Psoas muscle (tissue), 8 donors: ENCODE data around the gene CER1. TPM values are rescaled to one million over a fixed set of nuclear protein-coding genes. Genes with fewer than 3 reads are reported as not detected.

Source experiments
- ATAC-seq, 4 donors: fragments of 200-7000 bp; cut with Tn5 transposase; one replicate each; pipeline ENCODE4 v1.9.1; 2020; ENCODE audit warnings: moderate library complexity in 3 of 4, mild to moderate bottlenecking in 2 of 4
- DNase-seq, 2 donors: peaks; one replicate each; pipeline ENCODE4 v3.0.0-alpha.2; 2020
- H3K27ac ChIP-seq: fragments of 200-600 bp; one replicate; pipeline ENCODE4 v1.8.0; 2022
- H3K27me3 ChIP-seq, 3 donors: fragments of 200-600 bp in 1 of 3; one replicate each; pipeline versions ENCODE4 v1.6.1 to v1.8.0; 2013 to 2022; ENCODE audit warnings: low read length in 2 of 3, mild to moderate bottlenecking in 2 of 3, moderate library complexity in 1 of 3; ENCODE audit not compliant: insufficient read depth in 3 of 3
- H3K36me3 ChIP-seq, 2 donors: fragments of 200-600 bp in 1 of 2; one replicate each; pipeline versions ENCODE4 v1.6.1 to v1.8.0; 2013 to 2022; ENCODE audit warnings: low read depth in 1 of 2, mild to moderate bottlenecking in 1 of 2, moderate library complexity in 1 of 2; ENCODE audit not compliant: insufficient read depth in 1 of 2
- H3K4me1 ChIP-seq: fragments of 200-600 bp; one replicate; pipeline ENCODE4 v1.8.0; 2022
- H3K4me3 ChIP-seq: fragments of 200-600 bp; one replicate; pipeline ENCODE4 v1.8.0; 2022; ENCODE audit warnings: mild to moderate bottlenecking
- H3K9me3 ChIP-seq: fragments of 200-600 bp; one replicate; pipeline ENCODE4 v1.8.0; 2022
- WGBS, 3 donors: extraction: QIAGEN DNeasy Blood & Tissue Kit; methylation state at CpG; one replicate each; pipeline versions ENCODE4 v1.1.6 to v1.1.7; 2013; 5-methylcytosine and 5-hydroxymethylcytosine counted together
- intact Hi-C, 2 donors: fragments of 100-400 bp; cut with DNase I; formaldehyde crosslinking; loops; one replicate each; pipeline versions ENCODE4 v1.11.0 to v1.14.2; 2022
- long read RNA-seq, 2 donors: library from polyadenylated mRNA; unstranded; transcript quantifications; one replicate each; pipeline ENCODE4 v2.0.0, GENCODE V29; 2021
- polyA plus RNA-seq, 3 donors: library from polyadenylated mRNA; stranded (reverse); fragments of 200-250 nt; gene quantifications; one replicate each; pipeline ENCODE4 v1.2.3, GENCODE V29; 2013
- total RNA-seq, 4 donors: library from RNA; stranded (reverse); fragmentation: NEBNext Ultra II Directional in 2 of 4; extraction: Animal tissue kit (Norgen Biotek cat#: 25700) in 2 of 4; gene quantifications; one replicate each; pipeline versions ENCODE4 v1.2.1 to v1.2.4, GENCODE V29; 2021 to 2023
- TF ChIP-seq, protein P1 (sequence below): fragments of 200-600 bp; IDR thresholded peaks from one replicate; pipeline ENCODE4 v1.8.0; 2022; ENCODE audit warnings: antibody characterized with exemption
- donor health status: healthy with polysubstance abuse.
- donor health status: DM: no; HTN: no; CAD: no; lungs with moderate emphysema.
- donor health status: Bipolar disorder and iron deficiency.
- donor health status: healthy.
- donor health status: DM: yes; HTN: yes; CAD: no.
- donor health status: DM: no; HTN: no; CAD: no.
- donor health status: DM: no; HTN: no; CAD: no.
- donor health status: DM: yes; HTN: yes; CAD: no.

CER1 gene, protein sequence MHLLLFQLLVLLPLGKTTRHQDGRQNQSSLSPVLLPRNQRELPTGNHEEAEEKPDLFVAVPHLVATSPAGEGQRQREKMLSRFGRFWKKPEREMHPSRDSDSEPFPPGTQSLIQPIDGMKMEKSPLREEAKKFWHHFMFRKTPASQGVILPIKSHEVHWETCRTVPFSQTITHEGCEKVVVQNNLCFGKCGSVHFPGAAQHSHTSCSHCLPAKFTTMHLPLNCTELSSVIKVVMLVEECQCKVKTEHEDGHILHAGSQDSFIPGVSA
- total RNA-seq (not detected), polyA plus RNA-seq (not detected)
- long read RNA-seq, donor 1 = 0 reads
- long read RNA-seq, donor 2 = 0 reads

DNA sequence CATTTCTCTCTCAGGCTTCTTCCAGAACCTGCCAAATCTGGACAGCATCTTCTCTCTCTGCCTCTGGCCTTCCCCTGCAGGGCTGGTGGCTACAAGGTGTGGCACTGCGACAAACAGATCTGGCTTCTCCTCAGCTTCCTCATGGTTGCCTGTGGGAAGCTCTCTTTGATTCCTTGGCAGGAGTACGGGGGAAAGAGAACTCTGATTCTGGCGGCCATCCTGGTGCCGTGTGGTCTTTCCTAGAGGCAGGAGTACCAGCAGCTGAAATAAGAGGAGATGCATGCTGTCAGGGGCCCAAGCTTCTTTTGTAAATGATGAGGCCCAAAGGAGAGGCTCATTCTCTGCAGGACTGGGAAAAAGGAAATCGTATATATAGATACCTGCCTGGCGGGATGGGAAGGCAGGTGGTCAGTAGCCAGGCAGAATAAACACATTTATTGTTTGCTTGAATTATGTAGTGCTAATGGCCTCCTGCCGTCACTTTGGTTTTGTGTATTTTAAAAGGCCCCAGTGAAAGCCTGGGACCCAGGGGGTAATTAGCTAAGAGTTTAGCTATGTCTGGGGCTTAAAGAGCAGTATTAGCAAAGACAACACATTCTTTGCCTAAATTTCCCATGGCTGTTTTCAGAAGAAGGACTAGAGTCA is at the start of gene CER1:
CER1 (minus strand) TSS at position 343 of the 645 bp plus-strand sequence; CDS start at position 282, 61 bp downstream.
- Histone ChIP-seq H3K27me3 (peaks cover 0 to 3% (median 2%) of the 10 kb centered on the region in 3 donors), H3K36me3 (no peaks in the 10 kb centered on the region), H3K4me3 (no peak within 1 kb of the TSS), H3K9me3 (no peaks in the 10 kb centered on the region), H3K27ac (no peak within 1 kb of the TSS), H3K4me1 (no peaks in the 10 kb centered on the region)
- TF ChIP-seq, protein P1, sequence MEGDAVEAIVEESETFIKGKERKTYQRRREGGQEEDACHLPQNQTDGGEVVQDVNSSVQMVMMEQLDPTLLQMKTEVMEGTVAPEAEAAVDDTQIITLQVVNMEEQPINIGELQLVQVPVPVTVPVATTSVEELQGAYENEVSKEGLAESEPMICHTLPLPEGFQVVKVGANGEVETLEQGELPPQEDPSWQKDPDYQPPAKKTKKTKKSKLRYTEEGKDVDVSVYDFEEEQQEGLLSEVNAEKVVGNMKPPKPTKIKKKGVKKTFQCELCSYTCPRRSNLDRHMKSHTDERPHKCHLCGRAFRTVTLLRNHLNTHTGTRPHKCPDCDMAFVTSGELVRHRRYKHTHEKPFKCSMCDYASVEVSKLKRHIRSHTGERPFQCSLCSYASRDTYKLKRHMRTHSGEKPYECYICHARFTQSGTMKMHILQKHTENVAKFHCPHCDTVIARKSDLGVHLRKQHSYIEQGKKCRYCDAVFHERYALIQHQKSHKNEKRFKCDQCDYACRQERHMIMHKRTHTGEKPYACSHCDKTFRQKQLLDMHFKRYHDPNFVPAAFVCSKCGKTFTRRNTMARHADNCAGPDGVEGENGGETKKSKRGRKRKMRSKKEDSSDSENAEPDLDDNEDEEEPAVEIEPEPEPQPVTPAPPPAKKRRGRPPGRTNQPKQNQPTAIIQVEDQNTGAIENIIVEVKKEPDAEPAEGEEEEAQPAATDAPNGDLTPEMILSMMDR = no peak
- ATAC-seq = no peak
- 48 to 53% (median 49%) methylated on average over 7 of the region's 7 CpGs for WGBS, 3 donors
- DNase-seq = no peak
- intact Hi-C loops = no loop called here

DNA sequence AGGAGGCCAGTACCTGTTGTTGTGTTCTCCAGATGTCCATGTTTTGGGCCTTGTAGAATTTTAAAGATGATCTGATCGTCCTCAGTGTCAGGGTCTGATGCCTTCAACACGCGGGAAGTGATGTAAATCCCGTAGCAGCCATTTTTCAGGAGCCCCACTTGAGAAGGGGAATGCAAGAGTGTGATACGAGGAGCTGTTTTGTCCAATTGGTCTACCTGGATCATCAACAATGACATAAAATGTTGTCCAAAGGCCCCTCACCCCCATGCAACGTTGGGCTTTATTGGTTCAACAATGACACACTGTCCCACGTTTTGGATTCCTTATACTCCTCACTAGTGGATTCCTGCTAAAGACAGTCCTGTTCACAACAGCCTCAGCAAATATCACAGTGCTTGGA is 48.1 kb upstream of the CER1 start:
- Histone ChIP-seq H3K27ac (no peak overlapping the region), H3K27me3 (no peaks in the 10 kb centered on the region), H3K36me3 (no peaks in the 10 kb centered on the region), H3K4me1 (peaks cover 24% of the 10 kb centered on the region), H3K4me3 (no peak overlapping the region), H3K9me3 (no peaks in the 10 kb centered on the region)
- ATAC-seq = no peak
- no peak for DNase-seq
- WGBS, 3 donors = 75 to 79% (median 77%) methylated on average over 7 of the region's 7 CpGs
- intact Hi-C loops = loop anchor here in 1 of 2 donors (10.0 kb wide), 1 partner anchor 306 kb away; no protein-coding TSS in a partner anchor
- TF ChIP-seq, protein P1 = no peak

DNA sequence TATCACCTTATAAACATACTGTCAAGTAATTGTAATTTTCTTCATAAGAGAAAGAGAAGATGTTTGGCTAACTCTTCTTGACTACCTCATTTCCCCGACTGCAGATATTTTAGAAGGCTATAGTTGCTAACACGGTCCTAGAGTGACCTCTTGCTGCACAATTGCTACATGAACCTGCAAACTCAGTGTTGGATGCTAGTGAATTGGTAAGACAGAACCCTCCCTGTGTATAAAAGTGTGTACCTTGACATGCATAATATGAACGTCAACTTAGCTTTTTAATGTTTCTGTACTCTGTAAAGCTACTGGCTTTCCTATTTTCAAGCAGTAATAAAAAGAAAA is 46.7 kb upstream of the CER1 start:
- TF ChIP-seq, protein P1 = peak; percentile 44
- H3K36me3 ChIP-seq = no peaks in the 10 kb centered on the region
- H3K4me3 ChIP-seq = no peak overlapping the region
- H3K27ac ChIP-seq = no peak overlapping the region
- no peaks in the 10 kb centered on the region for H3K9me3 ChIP-seq
- WGBS, 3 donors = 29 to 38% (median 32%) methylated on average over 3 of the region's 3 CpGs
- no peaks in the 10 kb centered on the region for H3K27me3 ChIP-seq
- intact Hi-C loops = loop anchor here (2.0 to 10.0 kb wide), 5 partner anchors 76 to 334 kb away; partner anchors contain the start of gene ZDHHC21 (in 1 of the 2)
- DNase-seq (no peak), ATAC-seq (peak; percentile 59 to 77 (median 59))
- H3K4me1 ChIP-seq = peaks cover 11% of the 10 kb centered on the region

DNA sequence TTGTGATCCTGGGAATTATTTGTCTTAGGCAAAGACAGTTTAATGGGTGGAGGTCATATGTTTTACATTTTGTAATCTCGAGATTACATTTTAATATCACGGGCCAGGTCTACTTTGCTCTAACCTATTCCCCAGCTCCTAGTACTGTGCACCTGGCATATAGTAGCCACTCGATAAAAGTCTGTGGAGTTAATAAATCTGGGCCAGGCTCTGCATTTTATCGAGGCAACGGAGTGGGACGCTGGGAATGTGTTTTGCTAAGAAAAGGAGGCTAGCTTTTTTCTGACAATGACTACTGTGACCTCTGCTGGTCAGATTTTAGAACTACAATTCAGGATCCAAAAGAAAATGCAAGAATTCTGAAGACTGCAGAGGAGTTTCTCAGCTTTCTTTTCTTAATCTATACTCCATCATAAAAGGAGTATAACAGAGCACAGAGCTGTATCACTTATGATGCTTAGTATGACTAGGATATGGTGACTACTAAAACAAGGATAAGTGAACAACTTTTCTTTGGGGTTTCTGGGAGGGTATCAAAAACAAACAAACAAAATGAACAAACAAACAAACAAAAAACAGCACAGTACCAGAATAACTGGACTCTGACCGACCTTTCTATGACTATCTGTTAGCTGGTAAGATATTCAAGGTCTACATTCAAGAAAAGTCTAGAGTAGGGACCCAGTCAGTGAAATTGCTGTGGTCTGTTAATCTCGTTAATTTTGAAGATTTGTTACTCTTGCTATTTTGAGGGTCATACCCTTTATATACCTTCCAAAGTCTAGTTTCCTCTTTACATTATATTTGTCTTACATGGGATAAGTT is 46.1 kb upstream of the CER1 start:
- WGBS, 3 donors = 20 to 27% (median 22%) methylated on average over 8 of the region's 8 CpGs
- H3K9me3 ChIP-seq = no peaks in the 10 kb centered on the region
- ATAC-seq (peak; percentile 60 to 81 (median 68)), DNase-seq (no peak)
- intact Hi-C loops = loop anchor here (2.0 to 10.0 kb wide), 5 partner anchors 76 to 334 kb away; partner anchors contain the start of gene ZDHHC21 (in 1 of the 2)
- H3K4me3 ChIP-seq = peak overlapping the region; percentile 42
- TF ChIP-seq, protein P1 = peak; percentile 83
- no peaks in the 10 kb centered on the region for H3K27me3 ChIP-seq
- H3K4me1 ChIP-seq = peaks cover 5% of the 10 kb centered on the region
- no peaks in the 10 kb centered on the region for H3K36me3 ChIP-seq
- H3K27ac ChIP-seq = no peak overlapping the region
